IMR-90 (cell line): ENCODE measurements around the gene CFAP161. TPM values are rescaled to one million over a fixed set of nuclear protein-coding genes. Genes with fewer than 3 reads are reported as not detected.
A peak's percentile ranks its signal among the peaks of the same experiment; 100 is the strongest.

ENCODE experiments used
- ATAC-seq: fragments of 200-7000 bp; cut with Tn5 transposase; 2 replicates; pipeline ENCODE4 v1.9.1; 2020; ENCODE audit warnings: low read depth, mild to moderate bottlenecking, moderate library complexity
- BruUV-seq: library from RNA; stranded (reverse); fragments of 400-500 nt; replicated peaks from 2 replicates; lab custom pipeline; 2021; lab: Mats Ljungman, UMichigan
- CTCF ChIA-PET: fragments of 300-600 bp; formaldehyde crosslinking; extraction: SDS; loops from one replicate; lab custom pipeline; 2021; ENCODE audit warnings: antibody characterized with exemption; lab: Yijun Ruan, JAX
- POLR2A ChIA-PET: fragments of 300-600 bp; sonication (Branson Sonifier 250); formaldehyde crosslinking; loops from one replicate; lab custom pipeline; 2022; ENCODE audit warnings: antibody characterized with exemption; ENCODE audit not compliant: unreplicated experiment; lab: Charles Lee
- DNase-seq: peaks from one replicate; pipeline ENCODE4 v3.0.0; 2013
- H2AFZ ChIP-seq: replicated peaks from 2 replicates; pipeline ENCODE3; 2013; ENCODE audit warnings: low read length, mild to moderate bottlenecking; ENCODE audit not compliant: poor library complexity
- H2AK5ac ChIP-seq: 2 replicates; pipeline ENCODE4 v1.6.1; 2013; ENCODE audit warnings: low read depth, low read length, inconsistent platforms
- H2AK9ac ChIP-seq: replicated peaks from 2 replicates; pipeline ENCODE3; 2013; ENCODE audit warnings: mild to moderate bottlenecking, low read depth, low read length, moderate library complexity; ENCODE audit not compliant: poor library complexity
- H2BK120ac ChIP-seq: 2 replicates; pipeline ENCODE4 v1.6.1; 2013; ENCODE audit warnings: low read depth, low read length, inconsistent platforms
- H2BK15ac ChIP-seq: 3 replicates; pipeline ENCODE4 v1.6.1; 2013; ENCODE audit warnings: low read depth, low read length, inconsistent platforms
- H2BK20ac ChIP-seq: 2 replicates; pipeline ENCODE4 v1.6.1; 2013; ENCODE audit warnings: low read depth, mild to moderate bottlenecking, inconsistent platforms, low read length, moderate library complexity
- H2BK5ac ChIP-seq: 2 replicates; pipeline ENCODE4 v1.6.1; 2013; ENCODE audit warnings: mild to moderate bottlenecking, low read depth, low read length, inconsistent platforms; ENCODE audit not compliant: poor library complexity, severe bottlenecking
- H3K14ac ChIP-seq: replicated peaks from 2 replicates; pipeline ENCODE4 v1.6.1; 2013; ENCODE audit warnings: low read depth, low read length, inconsistent platforms
- H3K18ac ChIP-seq: 2 replicates; pipeline ENCODE4 v1.6.1; 2013; ENCODE audit warnings: low read depth, low read length, control low read depth
- H3K23ac ChIP-seq: 2 replicates; pipeline ENCODE4 v1.6.1; 2013; ENCODE audit warnings: low read depth, low read length, inconsistent platforms
- H3K27ac ChIP-seq: 2 replicates; pipeline ENCODE4 v1.5.1; 2013; ENCODE audit warnings: mild to moderate bottlenecking, control low read depth, low read length; ENCODE audit not compliant: insufficient read depth
- H3K27me3 ChIP-seq: 2 replicates; pipeline ENCODE4 v1.6.1; 2013; ENCODE audit warnings: low read length; ENCODE audit not compliant: control insufficient read depth, insufficient read depth
- H3K36me3 ChIP-seq: 2 replicates; pipeline ENCODE4 v1.6.1; 2013; ENCODE audit warnings: low read length, mixed read lengths; ENCODE audit not compliant: control insufficient read depth, insufficient read depth
- H3K4ac ChIP-seq: 2 replicates; pipeline ENCODE4 v1.6.1; 2013; ENCODE audit warnings: low read depth, low read length, inconsistent platforms
- H3K4me1 ChIP-seq: 2 replicates; pipeline ENCODE4 v1.6.1; 2013; ENCODE audit warnings: low read length, mixed read lengths; ENCODE audit not compliant: control insufficient read depth, insufficient read depth
- H3K4me2 ChIP-seq: 2 replicates; pipeline ENCODE4 v1.6.1; 2013; ENCODE audit warnings: low read depth, mild to moderate bottlenecking, control low read depth, low read length, moderate library complexity
- H3K4me3 ChIP-seq: 2 replicates; pipeline ENCODE4 v1.5.1; 2013; ENCODE audit warnings: low read depth, mild to moderate bottlenecking, control low read depth, low read length, moderate library complexity; ENCODE audit not compliant: insufficient read depth
- H3K56ac ChIP-seq: 2 replicates; pipeline ENCODE4 v1.6.1; 2013; ENCODE audit warnings: low read length, inconsistent platforms; ENCODE audit not compliant: insufficient read depth; ENCODE audit errors: extremely low read depth
- H3K79me1 ChIP-seq, 2 experiments: 2 replicates each; pipeline ENCODE4 v1.6.1; 2013; ENCODE audit warnings: low read length in 2 of 2, inconsistent platforms in 1 of 2, low read depth in 1 of 2
- H3K9ac ChIP-seq: 2 replicates; pipeline ENCODE4 v1.6.1; 2013; ENCODE audit warnings: low read depth, low read length, control low read depth
- H3K9me1 ChIP-seq: 2 replicates; pipeline ENCODE4 v1.6.1; 2013; ENCODE audit warnings: low read length, inconsistent platforms; ENCODE audit not compliant: insufficient read depth
- H3K9me3 ChIP-seq: 2 replicates; pipeline ENCODE4 v1.6.1; 2013; ENCODE audit warnings: low read length; ENCODE audit not compliant: control insufficient read depth, insufficient read depth
- H4K20me1 ChIP-seq: 2 replicates; pipeline ENCODE4 v1.6.1; 2013; ENCODE audit warnings: low read length, inconsistent platforms; ENCODE audit not compliant: insufficient read depth
- H4K5ac ChIP-seq: 2 replicates; pipeline ENCODE4 v1.6.1; 2013; ENCODE audit warnings: mild to moderate bottlenecking, low read depth, low read length, control low read depth
- H4K8ac ChIP-seq, 2 experiments: 2 replicates each; pipeline ENCODE4 v1.6.1; 2013; ENCODE audit warnings: low read depth in 2 of 2, low read length in 2 of 2, control low read depth in 1 of 2, inconsistent platforms in 1 of 2
- H4K91ac ChIP-seq: 2 replicates; pipeline ENCODE4 v1.6.1; 2013; ENCODE audit warnings: low read depth, low read length, inconsistent platforms; ENCODE audit not compliant: insufficient read depth
- BHLHE40 ChIP-seq: fragments of 150-350 bp; IDR thresholded peaks from 2 replicates; pipeline ENCODE4 v1.6.1; 2016; ENCODE audit warnings: mild to moderate bottlenecking, low read depth, low read length
- ELK1 ChIP-seq: fragments of 150-350 bp; IDR thresholded peaks from 2 replicates; pipeline ENCODE4 v1.6.1; 2016; ENCODE audit warnings: low read depth, mild to moderate bottlenecking, low read length, moderate library complexity, borderline replicate concordance
- FOS ChIP-seq: fragments of 150-350 bp; IDR thresholded peaks from 2 replicates; pipeline ENCODE4 v1.6.1; 2016; ENCODE audit warnings: low read depth, low read length
- MAFK ChIP-seq: IDR thresholded peaks from 2 replicates; pipeline ENCODE4 v1.6.1; 2012; ENCODE audit warnings: low read depth, low read length, improper control_type of control experiment
- MAZ ChIP-seq: IDR thresholded peaks from 2 replicates; pipeline ENCODE4 v1.6.1; 2012; ENCODE audit warnings: low read depth, mild to moderate bottlenecking, low read length, improper control_type of control experiment, moderate library complexity, borderline replicate concordance
- MXI1 ChIP-seq: IDR thresholded peaks from 2 replicates; pipeline ENCODE4 v1.6.1; 2012; ENCODE audit warnings: low read depth, mild to moderate bottlenecking, low read length, moderate library complexity, borderline replicate concordance
- NFE2L2 ChIP-seq: fragments of 150-350 bp; IDR thresholded peaks from 2 replicates; pipeline ENCODE4 v1.6.1; 2016; ENCODE audit warnings: low read depth, mild to moderate bottlenecking, low read length
- POLR2A ChIP-seq: IDR thresholded peaks from 2 replicates; pipeline ENCODE4 v1.6.1; 2012; ENCODE audit warnings: mild to moderate bottlenecking, low read depth, low read length
- RAD21 ChIP-seq: IDR thresholded peaks from 2 replicates; pipeline ENCODE4 v1.6.1; 2012; ENCODE audit warnings: low read length, improper control_type of control experiment
- RCOR1 ChIP-seq: IDR thresholded peaks from 2 replicates; pipeline ENCODE4 v1.6.1; 2012; ENCODE audit warnings: mild to moderate bottlenecking, low read length, improper control_type of control experiment; ENCODE audit not compliant: insufficient replicate concordance
- RFX5 ChIP-seq: IDR thresholded peaks from 2 replicates; pipeline ENCODE4 v1.8.0; 2012; ENCODE audit warnings: low read depth, mild to moderate bottlenecking, low read length, moderate library complexity
- USF2 ChIP-seq: fragments of 150-350 bp; IDR thresholded peaks from 2 replicates; pipeline ENCODE4 v1.6.1; 2017; ENCODE audit warnings: mild to moderate bottlenecking, antibody characterized with exemption, low read length, low read depth
- WGBS, 2 experiments: methylation state at CpG; one replicate each; pipeline versions ENCODE4 v1.1.5 to v1.1.7; 2013; ENCODE audit warnings: missing lambda C conversion rate in 2 of 2; ENCODE audit not compliant: insufficient read length in 1 of 2; ENCODE audit errors: extremely low coverage in 2 of 2; 5-methylcytosine and 5-hydroxymethylcytosine counted together
- dilution Hi-C: fragments of 300-500 bp; cut with HindIII; formaldehyde crosslinking; loops from one replicate; pipeline ENCODE4 v1.14.3; 2018; ENCODE audit warnings: low sequenced_read_pairs; ENCODE audit not compliant: unreplicated experiment
- in situ Hi-C: fragments of 300-500 bp; cut with MboI; formaldehyde crosslinking; loops from 3 replicates; pipeline ENCODE4 v1.14.3; 2019; ENCODE audit warnings: low sequenced_read_pairs, inconsistent platforms, mixed read lengths
- intact Hi-C: fragments of 100-400 bp; cut with micrococcal nuclease; formaldehyde crosslinking; loops from 2 replicates; pipeline ENCODE4 v1.10.0; 2022
- polyA plus RNA-seq, 3 experiments: library from polyadenylated mRNA; depleted of rRNA; stranded (reverse); fragments of >200 nt; gene quantifications; 2 replicates each; pipeline ENCODE4 v1.2.3, GENCODE V29; 2012; ENCODE audit warnings: low replicate concordance in 1 of 3
- total RNA-seq: library from RNA; depleted of rRNA; stranded (reverse); fragments of >200 nt; gene quantifications from 2 replicates; pipeline ENCODE4 v1.2.3, GENCODE V29; 2012

CFAP161 gene
- total and polyA plus RNA-seq, 2 of the 4 experiments (the other 2 are of a cell fraction): not detected

- H3K4me2 ChIP-seq: no peak overlapping the region
- H3K23ac ChIP-seq: no peak overlapping the region
- H2AK5ac ChIP-seq: no peak overlapping the region
- H3K56ac ChIP-seq: no peak overlapping the region
- no peak overlapping the region for H3K4ac ChIP-seq
- H3K27ac ChIP-seq: no peak overlapping the region
- BruUV-seq: no TSS peak
- H2BK20ac ChIP-seq: no peak overlapping the region
- dilution Hi-C loops (no loop called here), intact Hi-C loops (loop anchor here (5.0 kb wide), 1 partner anchor 96 kb away; the partner anchor contains the start of gene TLNRD1), in situ Hi-C loops (no loop called here)
- ATAC-seq (no peak), DNase-seq (no peak)
- no peak overlapping the region for H4K91ac ChIP-seq
- ChIA-PET POLR2A (no interaction called here), CTCF (interaction anchor here (2.9 kb wide), 1 partner anchor 168 kb away, joined by 20 read pairs; no protein-coding TSS in a partner anchor)
- H2AK9ac ChIP-seq: no peak overlapping the region
- 0 out of 2 replicates have a peak overlapping the region, but pooled peaks have one; percentile 5 for H2BK120ac ChIP-seq
- H2BK5ac ChIP-seq: no peak overlapping the region
- no peak overlapping the region for H4K8ac ChIP-seq
- TF ChIP-seq RAD21 (no peak), MAZ (no peak), RFX5 (no peak), FOS (no peak), RCOR1 (no peak), NFE2L2 (no peak), USF2 (no peak), POLR2A (no peak), MXI1 (no peak), MAFK (no peak), BHLHE40 (no peak), ELK1 (no peak)
- no peaks in the 10 kb centered on the region for H4K20me1 ChIP-seq
- H3K4me1 ChIP-seq: no peaks in the 10 kb centered on the region
- no peak overlapping the region for H3K14ac ChIP-seq
- no peak overlapping the region for H2AFZ ChIP-seq
- H2BK15ac ChIP-seq: no peak overlapping the region
- no peak overlapping the region for H3K9ac ChIP-seq
- no peaks in the 10 kb centered on the region for H3K9me3 ChIP-seq
- no peak overlapping the region for H3K18ac ChIP-seq
- no peak overlapping the region for H3K4me3 ChIP-seq
- no peaks in the 10 kb centered on the region for H3K36me3 ChIP-seq
- no peaks in the 10 kb centered on the region; the same call in 1 of the 2 replicates for H3K9me1 ChIP-seq
- no peaks in the 10 kb centered on the region for H3K27me3 ChIP-seq
- 78% methylated on average over 3 of the region's 5 CpGs; no CpG with 5 or more reads in 1 of the 2 experiments for WGBS, 2 experiments
- H4K5ac ChIP-seq: no peak overlapping the region
- H3K79me1 ChIP-seq: no peaks in the 10 kb centered on the region
Observed at GRCh38 chr15:81097890-81098280, 36.2 kb upstream of the CFAP161 start.
